ENCODE measurements around the gene TBL1X.

- TF ChIP-seq SIN3A (IDR thresholded peaks at IDR 0.05; ENCODE audit: borderline replicate concordance, insufficient read depth, low read depth, low read length) = no peak
- no peak for TF ChIP-seq POLR2AphosphoS5 (IDR thresholded peaks at IDR 0.05; ENCODE audit: low read depth, low read length)
- TF ChIP-seq CTCF (IDR thresholded peaks at IDR 0.05) = no peak
- no peak for TF ChIP-seq REST (IDR thresholded peaks at IDR 0.05; ENCODE audit: insufficient read depth in 1 of 2, low read depth in 2 of 2, low read length in 1 of 2)
Observed at GRCh38 chrX:9515489-9515888, 50.6 kb downstream of the TBL1X start.
